ENCODE measurements around the gene ANO2. TPM values are rescaled to one million over a fixed set of nuclear protein-coding genes. Genes with fewer than 3 reads are reported as not detected.

ANO2 gene
- total RNA-seq, 4 donors from 2014 or later = 1.4 to 3.3 (median 2.7) TPM; not detected in 1

GRCh38 chr12:5780536-5780935 is 164.5 kb downstream of the ANO2 start:
- 63 to 80% methylated on average over 2 to 8 of the region's 8 CpGs for WGBS, 2 donors (ENCODE audit: low coverage in 1 of 2)
- H3K4me1 ChIP-seq = no peaks in the 10 kb centered on the region
- in situ Hi-C loops (cut with MboI; ENCODE audit: low pct_ligation_motif_present in 1 of 4, low pct_unique_long_range_greater_than_20kb in 1 of 4, low sequenced_read_pairs in 3 of 4) = loop anchor here (25.0 kb wide), 4 partner anchors 343 to 618 kb away; partner anchors contain the start of gene NTF3 (in 2 of the 4)
- H3K27me3 ChIP-seq = no peaks in the 10 kb centered on the region
- no peak for TF ChIP-seq CTCF (IDR thresholded peaks at IDR 0.05)
- DNase-seq = no peak
- H3K27ac ChIP-seq = no peak overlapping the region
- intact Hi-C loops (cut with DNase I; ENCODE audit: low total_unique reads) = no loop called here
- no peak overlapping the region for H3K4me3 ChIP-seq
- H3K36me3 ChIP-seq = no peaks in the 10 kb centered on the region
- H3K9me3 ChIP-seq = no peaks in the 10 kb centered on the region

GRCh38 chr12:5779401-5779800 is 165.7 kb downstream of the ANO2 start:
- no peak for DNase-seq
- H3K4me1 ChIP-seq = no peaks in the 10 kb centered on the region
- 73 to 89% methylated on average over 3 to 5 of the region's 5 CpGs for WGBS, 2 donors (ENCODE audit: low coverage in 1 of 2)
- H3K9me3 ChIP-seq = no peaks in the 10 kb centered on the region
- intact Hi-C loops (cut with DNase I; ENCODE audit: low total_unique reads) = no loop called here
- H3K27ac ChIP-seq = no peak overlapping the region
- no peak overlapping the region for H3K4me3 ChIP-seq
- TF ChIP-seq EP300 (IDR thresholded peaks at IDR 0.05; ENCODE audit: low read depth) (no peak), CTCF (IDR thresholded peaks at IDR 0.05) (no peak), POLR2AphosphoS5 (IDR thresholded peaks at IDR 0.05) (no peak), POLR2A (IDR thresholded peaks at IDR 0.05) (no peak)
- no peaks in the 10 kb centered on the region for H3K27me3 ChIP-seq
- H3K36me3 ChIP-seq = no peaks in the 10 kb centered on the region
- in situ Hi-C loops (cut with MboI; ENCODE audit: low pct_ligation_motif_present in 1 of 4, low pct_unique_long_range_greater_than_20kb in 1 of 4, low sequenced_read_pairs in 3 of 4) = loop anchor here (25.0 kb wide), 4 partner anchors 342 to 617 kb away; partner anchors contain the start of gene NTF3 (in 2 of the 4)

GRCh38 chr12:5778821-5779220 is 166.2 kb downstream of the ANO2 start:
- intact Hi-C loops (cut with DNase I; ENCODE audit: low total_unique reads) (no loop called here), in situ Hi-C loops (cut with MboI; ENCODE audit: low pct_ligation_motif_present in 1 of 4, low pct_unique_long_range_greater_than_20kb in 1 of 4, low sequenced_read_pairs in 3 of 4) (loop anchor here (25.0 kb wide), 4 partner anchors 342 to 617 kb away; partner anchors contain the start of gene NTF3 (in 2 of the 4))
- TF ChIP-seq POLR2A (IDR thresholded peaks at IDR 0.05) = no peak
- no peak for TF ChIP-seq CTCF (IDR thresholded peaks at IDR 0.05)
- no peak for TF ChIP-seq POLR2AphosphoS5 (IDR thresholded peaks at IDR 0.05)
- TF ChIP-seq EP300 (IDR thresholded peaks at IDR 0.05; ENCODE audit: low read depth) = no peak
- no peak for DNase-seq
- Histone ChIP-seq H3K4me3 (no peak overlapping the region), H3K4me1 (no peaks in the 10 kb centered on the region), H3K27ac (no peak overlapping the region), H3K9me3 (no peaks in the 10 kb centered on the region), H3K36me3 (no peaks in the 10 kb centered on the region), H3K27me3 (no peaks in the 10 kb centered on the region)

- in situ Hi-C loops (cut with MboI; ENCODE audit: low pct_ligation_motif_present in 1 of 4, low pct_unique_long_range_greater_than_20kb in 1 of 4, low sequenced_read_pairs in 3 of 4) = loop anchor here (25.0 kb wide), 4 partner anchors 340 to 615 kb away; partner anchors contain the start of gene NTF3 (in 2 of the 4)
- 69% methylated on average over 2 to 3 of the region's 3 CpGs for WGBS, 2 donors (ENCODE audit: low coverage in 1 of 2)
- no peaks in the 10 kb centered on the region for H3K9me3 ChIP-seq
- no peaks in the 10 kb centered on the region for H3K36me3 ChIP-seq
- no peaks in the 10 kb centered on the region for H3K4me1 ChIP-seq
- H3K27me3 ChIP-seq = no peaks in the 10 kb centered on the region
- H3K4me3 ChIP-seq = no peak overlapping the region
- no peak overlapping the region for H3K27ac ChIP-seq
- no peak for TF ChIP-seq POLR2A (IDR thresholded peaks at IDR 0.05)
- TF ChIP-seq EP300 (IDR thresholded peaks at IDR 0.05; ENCODE audit: low read depth) = no peak
- no peak for TF ChIP-seq POLR2AphosphoS5 (IDR thresholded peaks at IDR 0.05)
- TF ChIP-seq CTCF (IDR thresholded peaks at IDR 0.05) = no peak
- intact Hi-C loops (cut with DNase I; ENCODE audit: low total_unique reads) = no loop called here
- DNase-seq = no peak
Observed at GRCh38 chr12:5777451-5777850, 167.6 kb downstream of the ANO2 start.

Data from transverse colon (tissue), 4 donors.